CD4-positive, alpha-beta T cell treated with Interleukin-1 beta for 1 hour (primary cell): ENCODE data around the gene NTM.

ENCODE experiments used
- DNase-seq, 2 donors: peaks; one replicate each; pipeline ENCODE4 v3.0.0-alpha.2; 2020 to 2022

The NTM gene

DNA sequence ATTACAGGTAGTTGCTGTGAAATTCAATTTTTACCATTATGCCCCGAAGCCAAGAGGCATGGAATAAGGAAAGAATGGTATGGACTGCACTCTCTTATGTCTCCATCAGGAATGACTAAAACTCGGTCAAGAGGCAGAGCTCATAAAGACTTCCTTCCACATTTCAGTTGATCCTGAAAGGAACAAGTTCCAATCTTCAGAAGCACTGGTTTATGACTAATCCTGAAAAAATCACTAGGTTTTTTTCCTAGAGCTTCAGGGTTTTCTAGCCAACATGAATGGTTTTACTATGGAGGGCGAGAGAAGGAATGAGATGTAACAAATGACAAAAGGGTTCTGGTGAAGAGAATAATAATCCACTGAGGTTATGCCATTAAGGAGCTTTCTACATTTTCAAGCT is 832.2 kb downstream of the NTM start:
- no peak for DNase-seq

DNA sequence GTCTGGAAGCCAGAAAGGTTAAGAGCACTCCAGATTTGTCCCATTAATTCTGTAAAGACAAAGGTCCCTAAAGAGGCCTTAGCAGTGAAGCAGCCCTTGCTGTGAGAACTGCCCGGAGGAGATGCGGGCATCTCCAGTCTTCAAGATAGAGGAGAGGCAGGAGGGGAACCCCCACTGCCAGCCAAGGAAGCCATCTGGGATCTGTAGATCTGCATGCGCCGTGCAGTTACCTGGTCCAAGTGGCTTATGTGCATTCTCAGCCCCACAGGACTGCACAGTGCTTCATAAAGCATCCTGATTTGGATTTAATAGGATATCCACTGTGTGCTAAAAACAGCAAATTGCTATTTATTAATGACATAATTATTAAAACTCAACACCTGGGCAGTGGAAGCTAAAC is 834.6 kb downstream of the NTM start:
- no peak for DNase-seq

DNA sequence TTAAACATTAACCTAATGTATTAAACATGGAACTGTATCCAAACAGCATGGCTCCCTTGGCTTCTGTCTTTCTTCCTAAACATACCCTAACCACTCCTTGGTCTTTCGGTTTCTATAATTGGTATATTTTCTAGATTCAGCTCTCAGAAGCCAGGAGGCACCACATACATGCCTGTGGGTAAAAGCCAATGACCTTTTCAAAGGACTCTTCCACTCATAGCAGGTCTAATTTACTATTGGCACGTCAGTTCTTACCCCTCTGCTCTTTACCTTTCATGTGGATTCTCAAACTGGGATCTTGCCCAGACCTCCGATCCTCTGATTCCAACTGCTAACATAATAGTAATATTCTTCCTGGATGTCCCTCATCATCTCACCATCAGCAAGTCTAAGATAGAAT is 835.1 kb downstream of the NTM start:
- no peak for DNase-seq

DNA sequence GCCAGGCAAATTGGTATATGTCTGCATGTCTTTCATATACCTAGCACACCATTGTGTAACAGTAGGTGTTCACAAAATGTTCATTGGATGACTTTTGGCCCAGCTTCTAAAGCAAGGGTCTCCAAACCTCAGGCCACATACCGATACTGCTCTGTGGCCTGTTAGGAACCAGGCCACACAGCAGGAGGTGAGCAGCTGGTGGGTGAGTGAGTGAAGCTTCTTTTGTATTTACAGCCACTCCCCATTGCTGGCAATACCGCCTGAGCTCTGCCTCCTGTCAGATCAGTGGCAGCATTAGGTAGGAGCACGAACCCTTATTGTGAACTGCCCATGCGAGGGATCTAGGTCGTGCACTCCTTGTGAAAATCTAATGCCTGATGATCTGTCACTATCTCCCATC is 836.6 kb downstream of the NTM start:
- no peak for DNase-seq

DNA sequence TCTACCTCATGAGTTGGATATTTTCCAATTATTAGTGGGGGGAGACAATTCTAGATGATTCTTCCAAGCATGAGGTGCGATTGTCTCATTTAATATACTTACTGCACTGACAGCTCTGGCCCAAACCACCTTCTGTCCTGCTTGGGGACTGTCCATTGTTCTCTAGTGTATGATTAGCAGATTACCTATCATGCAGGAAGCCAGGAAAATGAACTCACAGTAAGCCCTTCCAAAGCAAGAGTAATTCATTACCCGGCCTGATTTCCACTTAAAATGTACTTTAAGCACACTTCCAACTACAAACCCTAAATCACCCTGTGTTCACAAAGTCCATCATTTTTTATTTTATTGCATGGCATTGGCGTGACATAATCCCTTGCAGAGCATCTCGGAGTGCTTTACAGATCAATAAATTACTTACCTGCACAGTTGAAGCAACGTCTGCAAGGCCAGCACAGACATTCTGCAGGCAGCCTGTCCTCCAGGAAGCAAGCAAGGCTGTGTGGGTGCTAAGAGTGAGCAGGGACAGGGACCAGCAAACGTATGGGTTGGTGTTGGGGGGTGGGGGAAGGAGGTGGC is 838.2 kb downstream of the NTM start:
- DNase-seq = no peak

DNA sequence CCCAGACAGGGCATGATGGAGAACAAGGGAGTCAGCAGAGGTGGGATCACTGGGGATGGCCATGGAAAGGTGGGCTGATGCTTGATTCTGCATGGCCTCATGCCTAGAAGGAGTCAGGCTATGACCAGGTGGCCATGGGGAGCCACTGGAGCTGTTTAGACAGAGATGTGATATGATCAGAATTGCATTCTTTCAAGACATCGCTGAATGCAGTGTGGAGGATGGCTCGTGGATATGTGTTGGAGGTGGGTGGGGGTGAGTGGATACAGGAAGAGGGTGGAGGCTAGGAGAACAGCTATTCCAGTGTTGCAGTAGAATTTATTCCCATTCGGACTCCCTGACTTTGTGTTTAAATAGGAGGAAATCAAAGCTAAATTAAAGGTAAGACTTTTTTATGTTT is 841.1 kb downstream of the NTM start:
- no peak for DNase-seq

DNA sequence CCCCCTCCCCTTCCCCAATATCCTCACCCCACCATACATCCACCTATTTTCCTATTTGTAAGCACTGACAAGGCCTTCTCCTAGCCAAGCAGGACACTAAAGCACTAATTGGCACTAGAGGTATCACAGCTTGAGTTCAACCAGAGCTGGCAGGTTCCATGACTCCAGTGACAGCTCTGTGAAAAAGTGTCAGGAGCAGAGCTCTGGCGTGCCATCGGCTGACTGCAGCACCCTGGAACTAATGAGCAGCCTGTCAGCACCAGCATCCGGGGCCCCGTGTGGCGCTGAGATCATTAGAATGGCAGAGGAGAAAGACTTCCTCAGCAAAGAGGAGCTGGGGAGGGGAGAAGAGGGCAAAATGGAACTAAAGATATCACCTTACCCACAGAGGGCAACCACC is 847.4 kb downstream of the NTM start:
- no peak for DNase-seq

DNA sequence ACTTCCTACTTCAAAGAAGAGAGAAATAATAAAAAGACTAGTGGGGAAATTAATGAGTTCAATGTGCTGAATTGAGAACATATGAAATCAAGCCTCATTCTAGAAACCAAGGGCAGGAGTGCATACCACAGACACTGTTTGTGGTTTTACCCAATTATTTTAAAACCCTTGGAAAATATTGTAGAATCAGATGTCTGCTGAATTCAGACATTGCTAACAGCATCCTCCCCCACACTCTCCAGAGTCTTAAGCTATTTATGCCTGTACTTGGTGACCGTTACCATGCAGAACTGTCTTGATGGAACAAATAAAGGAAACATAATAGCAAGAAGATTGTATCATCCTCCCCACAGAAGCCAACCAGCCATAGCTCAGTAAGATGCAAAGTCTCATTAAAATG is 850.1 kb downstream of the NTM start:
- DNase-seq = no peak

DNA sequence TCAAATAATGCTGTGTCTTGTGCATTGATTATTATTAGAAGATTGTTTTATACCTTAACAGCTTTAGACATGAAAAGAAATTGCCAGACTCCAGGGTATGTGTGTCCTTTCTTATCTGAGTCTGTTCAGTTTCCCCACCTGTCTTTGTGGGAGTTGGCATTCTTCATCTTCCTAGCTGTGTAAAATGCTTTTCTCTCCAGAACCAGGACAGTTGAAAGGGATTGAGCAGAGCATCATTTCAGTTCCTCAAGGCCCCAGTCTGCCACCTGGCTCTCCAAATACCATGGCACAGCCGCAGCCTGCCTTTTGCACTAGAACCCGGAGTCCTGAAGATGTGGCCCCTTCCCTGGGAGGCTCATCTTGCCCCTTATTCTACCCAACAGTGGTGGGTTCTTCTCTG is 851.9 kb downstream of the NTM start:
- no peak for DNase-seq

DNA sequence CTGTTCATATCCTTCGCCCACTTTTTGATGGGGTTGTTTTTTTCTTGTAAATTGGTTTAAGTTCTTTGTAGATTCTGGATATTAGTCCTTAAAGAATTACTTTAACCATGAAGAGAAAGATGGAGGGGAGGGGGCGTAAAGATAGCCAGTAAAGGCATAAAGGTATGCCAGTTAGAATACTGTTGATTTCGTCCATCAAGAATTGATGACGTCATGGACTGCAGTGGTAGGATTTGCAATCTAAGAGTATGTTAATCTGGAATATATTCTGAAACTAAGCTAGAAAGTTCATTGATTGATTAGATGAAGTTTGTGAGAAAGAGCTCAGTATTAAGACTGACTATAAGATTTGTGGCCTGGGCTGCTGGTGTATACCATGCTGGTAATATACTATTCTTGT is 856.1 kb downstream of the NTM start:
- DNase-seq = no peak

DNA sequence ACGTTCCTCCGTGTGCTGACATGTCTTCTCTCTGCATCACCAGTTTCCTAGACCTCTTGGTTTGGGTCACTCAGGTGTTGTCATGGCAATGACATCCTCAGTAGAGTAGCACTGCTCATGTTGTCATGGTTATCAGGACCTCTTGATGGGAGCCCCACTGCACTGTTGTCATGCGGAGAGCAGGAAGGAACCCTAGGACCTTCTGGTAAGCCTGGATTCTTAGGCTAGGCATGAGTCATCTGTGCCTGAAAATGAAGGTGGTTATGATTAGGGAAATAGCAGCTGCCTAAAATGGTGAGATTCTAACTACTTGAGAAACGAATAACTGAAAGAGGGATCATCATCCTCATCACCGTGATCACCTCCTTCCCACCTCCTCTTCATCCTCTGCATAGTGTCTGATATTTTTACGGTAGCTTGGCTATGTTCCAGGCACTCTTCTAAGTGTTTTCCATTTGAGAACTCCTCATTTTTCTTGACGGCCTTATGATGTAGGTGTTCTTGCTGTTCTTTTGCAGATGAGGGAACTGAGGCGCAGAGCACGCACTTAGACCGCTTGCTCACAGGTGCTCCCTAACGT is 858.4 kb downstream of the NTM start:
- no peak for DNase-seq

DNA sequence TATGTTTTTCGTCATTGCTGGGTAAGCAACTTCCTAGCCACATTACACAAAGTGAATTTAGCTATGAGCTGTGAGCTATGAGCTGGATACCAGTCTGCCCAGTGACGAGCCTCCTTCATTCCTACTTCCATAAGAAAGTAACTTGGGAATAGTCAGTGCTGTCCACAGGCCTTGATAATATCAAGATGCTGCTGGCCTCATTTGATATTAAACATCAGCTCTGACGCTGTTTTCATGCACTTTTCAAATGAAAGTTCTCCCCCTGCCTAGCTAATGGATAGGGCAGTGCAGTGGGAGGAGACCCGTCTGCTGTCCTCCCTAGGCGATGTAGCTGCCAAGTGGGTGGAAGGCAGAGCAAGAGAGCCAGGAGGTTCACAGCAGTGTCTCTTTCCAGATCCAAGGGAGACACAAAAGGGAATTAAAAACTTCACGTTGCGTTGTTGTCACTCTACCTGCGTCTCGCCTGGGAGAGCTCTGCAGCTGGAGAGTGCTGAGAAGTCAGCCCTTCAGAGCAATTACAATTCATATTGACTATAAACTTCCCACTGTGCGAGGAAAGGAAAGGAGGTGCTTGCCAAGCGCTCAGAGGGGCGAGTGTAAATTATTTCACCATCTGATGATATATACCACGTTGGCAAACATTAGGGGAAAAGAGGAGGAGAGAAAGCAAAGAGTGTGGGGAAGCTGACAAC is 861.4 kb downstream of the NTM start:
- no peak for DNase-seq

DNA sequence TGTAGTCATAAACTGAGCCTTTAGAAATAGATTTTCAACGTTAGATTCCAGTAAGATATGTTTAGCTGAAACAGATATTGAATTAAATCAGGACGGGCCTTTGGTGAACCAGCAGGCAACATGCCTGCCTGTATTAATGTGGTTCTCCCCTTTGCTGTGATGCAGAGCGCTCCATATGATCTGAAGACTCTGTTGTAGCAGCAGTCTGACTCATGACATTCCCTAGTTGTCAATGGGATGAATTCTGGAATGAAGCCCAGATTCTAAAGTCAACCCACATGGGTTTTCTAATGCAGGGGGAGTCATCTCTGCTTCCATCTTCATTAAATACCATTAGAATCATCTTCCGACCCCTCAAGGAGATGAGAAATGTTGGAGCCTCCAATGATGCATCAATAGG is 864.5 kb downstream of the NTM start:
- DNase-seq = no peak

DNA sequence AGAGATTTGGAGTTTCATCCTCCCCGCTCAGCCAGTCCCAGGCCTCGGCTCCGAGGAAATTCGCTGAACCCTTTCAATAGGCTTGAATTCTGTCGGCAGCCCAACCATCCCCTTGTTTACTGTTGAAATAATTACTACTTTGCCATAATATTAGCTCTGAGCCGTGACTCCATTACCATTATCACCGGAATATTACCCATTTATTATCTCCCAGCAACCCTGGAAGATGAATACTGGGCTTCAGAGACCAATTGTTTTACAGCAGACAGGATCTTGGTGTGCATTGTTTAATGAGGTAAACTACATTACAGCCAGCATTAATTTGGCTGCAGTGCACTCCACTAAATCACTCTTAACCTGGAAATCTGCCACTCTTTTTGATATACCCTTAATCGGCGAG is 867.4 kb downstream of the NTM start:
- no peak for DNase-seq

DNA sequence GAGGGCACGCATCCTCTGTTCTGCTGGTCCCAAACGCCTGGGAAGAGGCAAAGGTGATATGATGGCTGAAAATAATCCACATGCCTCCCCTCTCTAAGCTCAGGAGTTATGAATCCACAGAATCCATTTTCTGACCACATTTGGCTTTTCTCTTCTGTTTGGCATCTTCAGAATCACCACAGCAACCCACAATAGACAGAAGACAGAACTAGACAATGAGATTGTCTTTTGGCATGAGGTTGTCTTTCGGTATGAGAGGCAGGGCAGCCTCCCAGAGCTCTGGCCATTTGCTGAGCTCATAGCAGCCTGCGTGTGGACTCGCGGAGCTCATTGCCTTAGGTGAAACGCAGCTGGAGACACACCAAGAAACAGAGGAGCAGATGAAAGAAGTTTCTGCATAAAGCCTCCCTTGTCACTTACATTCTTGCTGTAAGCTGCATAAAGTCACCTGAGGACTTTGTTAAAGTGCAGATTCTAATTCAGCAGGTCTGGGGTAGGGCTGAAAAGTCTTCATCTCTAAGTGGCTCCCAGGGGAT is 868.0 kb downstream of the NTM start:
- DNase-seq = no peak

DNA sequence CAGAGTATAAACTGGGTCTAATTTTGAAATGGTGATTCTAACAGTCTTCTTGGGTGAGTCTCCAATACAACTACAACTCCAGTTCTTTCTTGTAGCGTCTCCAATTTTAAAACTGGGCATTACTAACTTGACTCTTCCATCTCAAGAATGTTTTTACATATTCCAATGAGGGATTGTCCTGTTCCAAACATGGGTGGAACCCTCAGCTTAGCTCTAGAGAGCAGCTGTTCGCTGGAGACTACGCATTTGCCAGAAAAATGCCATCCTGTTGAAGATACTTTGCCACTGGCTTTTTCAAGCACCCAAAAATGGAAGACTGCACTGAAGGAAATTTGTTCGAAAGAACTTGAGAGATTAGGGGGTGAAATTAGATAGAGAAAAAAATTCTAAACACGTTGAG is 870.0 kb downstream of the NTM start:
- no peak for DNase-seq

DNA sequence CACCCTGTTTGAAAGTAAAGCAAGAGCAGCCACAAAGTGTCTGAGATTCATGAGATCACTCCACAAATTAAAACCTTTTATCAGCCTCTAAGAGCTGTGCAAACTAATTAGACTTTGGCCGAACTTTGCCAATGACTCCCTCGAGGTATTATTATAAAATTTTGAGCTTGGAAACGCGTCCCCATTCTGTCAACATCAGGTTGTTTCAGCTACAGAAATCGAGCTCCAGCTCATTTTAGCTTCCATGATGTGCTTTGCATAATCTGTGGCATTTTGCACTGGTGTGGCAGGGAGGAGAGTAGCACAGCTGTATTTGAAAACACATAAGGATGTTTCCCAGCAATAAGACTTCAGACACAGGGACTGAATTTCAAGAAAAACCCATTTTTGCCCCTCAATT is 872.2 kb downstream of the NTM start:
- DNase-seq = no peak

DNA sequence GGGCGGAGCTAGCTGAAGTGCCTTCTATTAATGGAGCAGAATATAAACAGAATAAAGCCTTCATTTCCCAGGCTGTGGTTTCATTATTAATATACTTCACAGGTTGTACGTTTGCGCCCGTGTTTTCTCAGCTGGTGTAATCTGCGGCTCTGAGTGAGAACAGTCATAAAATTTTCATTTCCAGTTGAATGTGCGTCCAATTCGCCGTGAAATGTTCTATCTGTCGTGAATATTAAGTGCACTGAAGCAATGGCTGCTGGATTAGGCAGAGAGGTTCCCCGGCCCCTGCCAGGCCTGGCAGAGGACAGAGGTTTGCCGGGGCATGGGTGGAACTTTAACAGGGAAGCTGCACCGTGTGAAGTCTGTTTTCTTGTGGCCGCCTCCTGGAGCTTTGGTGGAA is 874.4 kb downstream of the NTM start:
- no peak for DNase-seq

DNA sequence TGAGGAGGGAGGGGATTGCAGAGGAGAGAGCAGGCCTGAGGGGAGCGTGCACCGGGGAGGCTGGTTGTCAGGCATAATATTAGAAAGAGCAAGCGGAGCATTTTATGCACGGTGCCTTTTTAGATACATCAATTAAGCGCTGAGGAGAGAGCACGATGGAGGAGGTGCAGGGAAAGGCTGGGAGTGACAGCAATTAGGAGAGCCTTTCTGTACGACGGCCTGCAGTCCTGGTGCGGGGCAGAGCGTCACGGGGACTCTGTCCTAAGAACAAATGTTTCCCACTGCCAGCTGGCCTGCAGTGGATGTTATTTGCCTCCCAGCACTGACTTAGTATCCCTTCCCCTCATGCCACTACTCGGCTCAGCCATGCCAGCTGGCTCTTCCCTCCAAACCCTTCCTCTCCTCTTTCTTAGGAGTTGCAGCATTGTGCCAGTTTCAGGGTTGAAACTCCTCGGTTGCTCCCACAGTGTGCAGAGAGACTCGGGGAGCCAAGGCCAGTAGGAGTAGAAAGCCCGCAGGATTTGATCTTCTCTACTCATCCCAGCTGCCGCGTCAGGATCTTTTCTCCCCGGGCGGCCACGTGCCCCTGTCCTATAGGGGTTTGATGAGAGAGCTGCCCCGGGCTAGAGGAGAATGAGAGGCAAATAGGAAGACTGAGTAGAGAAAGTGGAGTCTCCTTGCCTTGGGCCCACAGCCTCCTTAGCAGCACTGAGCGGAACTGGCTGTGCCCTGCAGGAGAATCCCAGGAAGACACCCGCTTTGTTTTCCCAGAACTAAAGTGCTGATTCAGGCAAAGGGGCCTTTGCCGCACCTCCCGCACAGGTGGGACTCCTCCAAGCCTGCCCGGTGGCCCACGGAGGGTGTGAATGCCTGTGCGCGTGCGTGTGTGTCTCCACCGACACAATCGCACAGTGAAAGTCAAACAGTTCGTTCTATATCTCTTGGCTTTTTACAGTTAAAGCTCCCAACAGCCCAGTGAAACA is 875.3 kb downstream of the NTM start:
- no peak for DNase-seq

DNA sequence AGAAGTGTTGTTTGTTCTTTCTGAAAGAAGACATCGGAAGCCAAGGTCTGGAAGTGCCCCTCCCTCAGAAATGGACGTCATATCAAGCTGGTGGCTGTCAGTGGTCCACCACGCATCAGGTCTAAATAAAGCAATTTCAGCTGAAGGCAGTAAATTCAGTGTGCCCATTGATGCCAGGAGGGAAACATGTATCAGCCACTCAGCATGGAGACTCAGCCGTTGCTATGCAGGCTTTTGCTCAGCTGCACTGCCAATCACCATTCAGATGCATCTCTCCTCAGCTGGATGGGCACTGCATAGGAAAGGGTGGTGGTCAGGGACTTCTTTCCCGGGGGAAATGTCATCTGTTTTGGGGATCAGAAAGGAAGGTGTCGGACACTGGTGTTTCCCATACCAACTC is 878.2 kb downstream of the NTM start:
- no peak for DNase-seq

DNA sequence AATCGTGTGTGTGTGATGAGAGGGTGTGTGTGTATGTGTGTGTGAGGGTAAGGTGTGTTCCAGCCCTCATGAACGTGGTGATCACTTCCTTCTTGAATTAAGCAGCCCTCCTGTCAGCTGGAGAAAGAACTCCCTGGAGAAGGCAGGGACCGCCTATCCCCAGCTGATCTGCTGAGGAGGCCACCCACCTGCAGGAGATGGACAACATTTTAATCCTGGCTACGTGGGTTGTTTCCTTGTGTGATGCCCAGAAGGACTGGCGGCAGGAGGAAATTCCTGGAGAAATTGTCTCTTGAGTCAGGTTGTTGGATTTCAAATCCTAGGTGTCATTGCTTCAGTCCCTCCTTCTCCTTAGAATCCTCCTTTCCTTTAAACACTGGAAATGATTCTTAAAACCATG is 878.8 kb downstream of the NTM start:
- no peak for DNase-seq

DNA sequence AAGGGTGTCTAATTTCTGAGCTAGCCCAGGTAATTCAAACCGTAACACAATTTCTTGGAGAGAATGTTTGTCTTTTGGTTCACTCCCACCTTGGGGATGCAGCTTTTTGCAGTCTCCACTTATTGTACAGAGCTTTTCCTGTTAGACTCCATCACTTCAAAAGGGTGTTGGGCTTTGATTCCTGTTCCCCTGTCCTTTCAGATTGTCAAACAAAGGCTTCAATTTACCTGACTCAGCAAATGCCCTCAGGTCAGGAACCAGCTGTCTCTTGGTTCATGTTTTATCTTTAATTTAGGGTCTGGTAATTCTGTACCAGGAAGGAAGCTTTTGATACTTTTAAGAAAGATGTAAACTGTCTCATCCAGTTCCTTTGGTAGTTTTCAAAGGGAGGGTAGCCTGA is 880.6 kb downstream of the NTM start:
- no peak for DNase-seq

DNA sequence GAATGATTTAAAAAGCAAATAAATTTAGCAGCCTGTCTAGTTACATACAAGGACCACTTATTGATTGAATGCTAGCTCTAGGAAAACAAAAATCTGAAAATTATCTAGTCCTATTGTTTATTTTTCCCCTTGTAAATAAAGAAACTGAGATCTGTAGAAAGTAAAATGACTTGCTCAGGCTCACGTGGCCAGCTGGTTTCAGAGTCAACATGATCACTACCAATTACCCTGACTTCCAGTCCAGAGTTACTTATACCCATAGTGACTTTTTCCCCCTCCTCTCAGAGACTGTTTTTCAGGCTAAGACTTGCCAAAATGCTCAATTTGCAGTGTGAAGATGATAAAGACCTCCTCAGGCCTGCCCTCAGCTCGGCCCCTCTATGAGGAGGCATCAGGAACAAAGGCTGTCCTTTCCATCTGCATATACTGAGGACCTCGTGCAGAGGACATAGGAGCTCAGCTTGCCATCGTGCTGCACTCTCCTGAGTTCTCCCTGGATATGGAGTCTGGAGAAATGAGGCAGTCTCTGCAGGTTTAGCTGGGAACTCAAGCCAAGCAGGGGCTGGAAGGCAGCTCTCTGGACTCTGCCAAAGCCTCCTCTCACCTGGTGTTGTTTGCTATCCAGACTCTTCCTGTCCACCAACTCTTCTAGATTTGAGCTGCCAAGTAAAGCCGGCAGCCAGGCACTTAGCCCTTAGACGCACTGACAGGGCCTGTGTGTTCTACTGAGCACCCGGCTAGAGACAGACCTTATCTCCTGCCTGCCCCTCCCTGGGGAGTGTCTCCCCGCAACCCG is 883.3 kb downstream of the NTM start:
- no peak for DNase-seq
